ENCODE data around the gene ANKFN1.

The ANKFN1 gene

GRCh38 chr17:56502120-56502654, 348.9 kb downstream of the ANKFN1 start:
- DNase-seq (ENCODE audit: low spot score): no peak

DNA sequence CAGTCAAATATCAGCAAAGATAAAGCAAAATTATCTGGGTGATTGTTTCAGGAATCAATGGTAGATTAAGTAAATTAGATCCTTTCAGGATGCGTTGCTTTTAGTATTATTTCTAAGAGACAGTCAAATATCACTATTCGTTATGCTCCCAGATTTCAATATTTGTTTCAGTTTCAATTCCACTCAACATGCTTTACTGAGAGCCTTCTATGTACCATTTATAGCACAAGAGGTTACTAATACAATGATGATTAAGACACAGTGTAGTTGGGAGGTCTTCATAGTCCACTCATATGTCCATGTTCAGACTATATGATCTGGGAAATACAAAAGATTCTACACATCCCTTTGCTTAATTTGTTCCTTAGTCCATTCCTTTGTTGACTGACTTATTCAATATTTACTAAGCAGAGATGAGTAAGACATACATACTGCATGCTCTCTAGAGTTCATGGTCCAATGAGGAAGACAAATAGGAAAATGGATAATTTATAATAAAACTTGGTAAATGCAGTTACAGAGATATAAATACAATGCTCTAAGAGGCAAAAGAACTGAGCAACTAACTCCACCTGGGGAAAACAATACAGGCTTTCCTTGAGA, 352.0 kb downstream of the ANKFN1 start:
- no peak for DNase-seq (ENCODE audit: low spot score)

- DNase-seq (ENCODE audit: low spot score): no peak
Measured at GRCh38 chr17:56506349-56506748, 353.1 kb downstream of the ANKFN1 start.

DNA sequence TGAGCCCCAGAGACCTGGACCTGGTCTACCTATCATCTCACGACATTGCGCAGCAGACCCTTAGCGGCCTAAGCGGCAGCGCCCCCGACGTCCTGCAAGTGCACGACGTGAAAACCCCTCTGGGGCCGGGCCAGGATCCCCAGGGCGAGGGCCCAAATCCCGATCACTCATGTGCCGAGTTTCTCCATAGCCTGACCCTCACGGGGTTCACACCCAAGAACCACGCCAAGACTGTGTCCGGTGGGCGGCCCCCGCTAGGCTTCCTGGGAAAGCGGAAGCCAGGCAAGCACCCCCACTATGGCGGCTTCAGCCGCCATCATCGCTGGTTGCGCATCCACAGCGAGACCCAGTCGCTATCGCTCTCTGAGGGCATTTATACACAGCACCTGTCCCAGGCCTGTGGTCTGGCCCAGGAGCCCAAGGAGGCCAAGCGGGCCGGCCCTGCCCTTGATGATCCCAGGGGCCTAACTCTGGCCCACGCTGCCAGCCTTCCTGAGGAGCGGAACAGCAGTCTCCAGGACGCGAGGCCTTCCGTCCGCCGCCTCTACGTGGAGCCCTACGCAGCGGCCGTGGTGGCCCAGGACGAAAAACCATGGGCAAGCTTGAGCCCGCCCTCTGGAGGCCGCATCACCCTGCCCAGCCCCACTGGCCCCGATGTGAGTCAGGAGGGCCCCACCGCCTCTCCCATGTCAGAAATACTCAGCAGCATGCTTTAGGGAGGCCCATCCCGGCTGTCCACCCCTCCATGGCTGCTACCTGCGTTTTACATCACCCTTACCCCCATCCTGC, 357.5 kb downstream of the ANKFN1 start:
- no peak for DNase-seq (ENCODE audit: low spot score)

DNA sequence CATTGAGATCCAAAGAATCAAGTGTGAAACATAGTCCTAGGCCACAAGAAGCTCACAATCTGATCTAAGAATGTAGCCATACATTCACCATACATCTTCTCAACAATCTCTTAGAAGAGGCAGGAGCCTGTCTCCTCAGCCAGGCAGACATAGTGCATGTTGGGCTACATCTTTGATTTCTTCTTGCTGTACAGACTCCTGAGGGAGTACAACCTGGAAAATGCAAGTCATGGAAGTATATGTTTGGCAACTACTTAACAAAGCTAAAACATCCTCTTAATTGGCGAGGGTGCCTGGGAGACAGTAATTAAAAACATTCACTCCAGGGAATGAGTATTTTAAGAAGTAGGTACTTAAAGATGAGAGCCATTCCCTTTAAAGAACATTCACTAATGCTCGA, 361.0 kb downstream of the ANKFN1 start:
- no peak for DNase-seq (ENCODE audit: low spot score)

GRCh38 chr17:56514899-56515298, 361.6 kb downstream of the ANKFN1 start:
- no peak for DNase-seq (ENCODE audit: low spot score)

- DNase-seq (ENCODE audit: low spot score): no peak
Measured at GRCh38 chr17:56521414-56522141, 368.3 kb downstream of the ANKFN1 start.

DNA sequence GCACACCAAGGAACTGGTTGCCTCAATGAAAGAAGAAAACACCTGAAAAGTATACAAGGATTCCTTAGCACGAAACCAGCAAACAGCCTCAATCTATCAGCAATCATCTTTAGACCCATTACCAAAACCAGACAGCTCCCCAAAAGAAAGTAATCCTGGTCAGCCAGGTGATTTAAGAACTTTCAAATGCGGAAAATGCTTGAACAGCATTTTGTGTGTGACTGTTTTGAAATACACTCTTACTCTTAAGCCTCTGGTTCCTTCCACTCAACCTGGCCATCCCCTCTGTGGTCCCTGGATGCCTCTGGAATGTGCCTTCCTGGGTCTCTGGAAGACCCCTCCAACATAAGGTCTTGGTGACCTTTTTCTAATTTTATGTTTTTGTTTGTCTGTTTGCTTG, 369.8 kb downstream of the ANKFN1 start:
- DNase-seq (ENCODE audit: low spot score): no peak

- no peak for DNase-seq (ENCODE audit: low spot score)
Measured at GRCh38 chr17:56528696-56529095, 375.4 kb downstream of the ANKFN1 start.

DNA sequence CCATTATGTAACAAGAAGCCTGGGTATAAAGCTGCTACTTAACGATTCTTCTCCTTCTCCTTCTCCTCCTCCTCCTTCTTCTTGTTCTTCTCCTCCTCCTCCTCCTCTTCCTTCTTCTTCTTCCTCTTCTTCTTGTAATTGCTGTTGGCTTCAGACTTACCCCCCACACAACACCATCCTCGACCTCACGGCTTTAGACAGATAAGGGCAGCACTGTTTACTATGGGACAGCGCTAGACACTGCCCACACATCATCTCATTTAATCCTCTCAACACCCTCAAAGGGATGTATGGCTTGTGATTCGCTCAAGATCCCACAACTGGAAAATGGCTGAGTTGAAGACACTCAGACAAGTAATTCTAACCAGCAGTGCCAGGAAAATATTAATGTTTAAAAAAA, 379.7 kb downstream of the ANKFN1 start:
- no peak for DNase-seq (ENCODE audit: low spot score)

- DNase-seq (ENCODE audit: low spot score): no peak
Measured at GRCh38 chr17:56536766-56537165, 383.5 kb downstream of the ANKFN1 start.

DNA sequence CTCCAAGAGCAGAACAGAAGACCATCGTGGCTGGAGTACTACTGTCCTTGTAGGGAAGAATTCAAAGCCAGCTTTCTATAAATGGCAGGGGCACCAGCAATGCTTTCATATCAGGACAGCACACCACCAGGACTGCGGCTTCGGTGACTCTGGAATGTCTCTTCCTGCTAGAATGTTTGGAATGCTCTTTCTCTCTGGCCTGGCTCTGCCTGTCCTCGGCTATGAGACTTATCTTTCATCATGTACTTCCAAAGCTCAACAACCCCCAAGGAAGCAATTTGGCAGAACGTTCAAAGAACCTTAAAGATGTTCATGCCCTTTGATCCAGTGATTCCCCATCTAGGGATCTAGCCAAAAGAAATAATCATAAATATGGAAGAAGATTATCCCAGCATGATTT, 387.6 kb downstream of the ANKFN1 start:
- DNase-seq (ENCODE audit: low spot score): no peak

DNA sequence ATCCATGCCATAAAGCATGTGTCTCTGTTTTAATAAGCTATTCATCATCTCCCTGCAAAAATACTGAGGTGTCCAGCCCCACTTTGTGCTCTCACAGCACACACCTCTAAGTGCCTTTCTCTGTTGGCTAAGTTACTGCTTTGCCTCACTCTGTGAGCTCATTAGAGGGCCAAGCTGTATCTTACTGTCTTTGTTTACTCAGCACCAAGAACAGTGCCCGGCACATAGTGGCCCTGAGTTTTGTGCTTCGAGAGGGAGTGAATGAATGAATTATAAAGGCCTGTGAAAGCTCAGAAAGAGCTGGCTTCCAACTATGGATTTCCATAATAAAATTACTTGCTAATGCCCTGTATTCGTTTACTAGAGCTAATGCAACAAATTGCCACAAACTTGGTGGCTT, 390.0 kb downstream of the ANKFN1 start:
- DNase-seq (ENCODE audit: low spot score): no peak

DNA sequence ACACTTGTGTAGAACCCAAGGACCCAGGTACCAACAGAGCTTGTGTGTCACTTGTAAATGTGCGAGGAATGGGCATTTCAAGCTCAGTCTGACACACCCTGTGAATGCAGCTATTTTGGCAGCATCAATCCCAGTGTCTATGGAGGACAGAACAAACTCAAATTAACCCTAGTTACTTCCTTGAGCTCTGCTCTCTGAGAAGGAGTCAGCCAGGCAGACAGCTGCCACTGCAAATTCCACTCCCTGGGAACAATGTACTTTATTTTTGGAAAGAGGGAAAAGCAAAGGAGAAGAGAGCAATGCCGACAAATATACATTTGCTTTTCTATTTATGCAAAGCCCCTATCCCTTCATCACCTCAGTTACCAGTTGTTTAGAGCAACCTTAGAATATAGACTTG, 391.8 kb downstream of the ANKFN1 start:
- no peak for DNase-seq (ENCODE audit: low spot score)

DNA sequence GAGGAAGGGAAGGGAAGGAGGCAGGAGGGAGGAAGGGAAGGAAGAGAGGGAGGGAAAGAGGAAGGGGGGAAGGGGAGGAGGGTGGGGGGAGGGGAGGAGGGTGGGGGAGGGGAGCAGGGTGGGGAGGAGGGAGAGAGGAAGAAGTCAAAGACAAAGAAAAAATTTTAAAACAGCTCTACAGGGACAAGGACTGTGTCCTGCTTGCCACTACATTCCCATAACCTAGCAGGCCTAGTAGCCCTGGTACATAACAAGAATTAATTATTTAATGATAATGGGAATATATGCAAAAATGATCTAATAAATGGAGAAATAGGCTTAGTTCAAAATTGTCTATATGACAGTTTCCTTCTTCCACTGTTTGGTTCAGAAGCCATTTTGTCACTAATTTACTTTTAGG, 392.7 kb downstream of the ANKFN1 start:
- no peak for DNase-seq (ENCODE audit: low spot score)

DNA sequence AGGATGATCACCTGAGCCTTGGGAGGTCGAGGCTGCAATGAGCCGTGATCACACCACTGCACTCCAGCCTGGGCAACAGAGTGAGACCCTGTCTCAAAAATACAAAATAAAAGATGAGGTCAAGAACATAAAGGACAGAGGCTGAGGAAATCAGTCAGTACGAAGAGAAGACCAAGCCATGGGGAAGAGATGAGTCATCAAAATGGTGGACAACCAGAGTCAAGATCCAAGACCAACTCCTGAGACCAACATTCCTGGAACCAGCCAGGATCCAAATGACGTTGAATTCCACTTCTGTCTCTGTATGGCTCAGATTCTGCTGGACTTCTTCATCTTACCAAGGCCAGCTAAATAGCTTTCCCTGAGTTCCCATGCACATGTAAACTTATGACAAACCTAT, 395.4 kb downstream of the ANKFN1 start:
- DNase-seq (ENCODE audit: low spot score): no peak

- DNase-seq (ENCODE audit: low spot score): no peak
Measured at GRCh38 chr17:56549501-56549900, 396.2 kb downstream of the ANKFN1 start.

DNA sequence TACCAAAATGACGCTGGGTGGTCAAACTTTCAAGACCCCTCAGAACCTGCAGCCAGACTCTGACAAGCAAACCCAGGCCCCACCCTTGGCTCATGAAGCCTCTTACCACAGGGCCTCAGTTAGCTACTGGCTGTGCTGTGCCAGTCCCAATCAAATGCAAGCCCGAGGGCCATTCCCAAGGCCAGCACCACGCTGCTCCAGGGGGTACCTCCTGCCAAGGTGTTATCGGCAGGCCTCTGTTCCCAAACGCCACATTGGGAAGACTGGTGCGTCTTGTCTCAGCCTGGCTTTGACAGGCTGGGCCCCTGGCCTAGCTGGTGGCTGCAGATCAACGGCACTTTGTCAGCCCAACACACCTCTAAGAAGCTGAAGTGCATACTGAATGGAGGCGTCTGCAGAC, 404.4 kb downstream of the ANKFN1 start:
- no peak for DNase-seq (ENCODE audit: low spot score)

DNA sequence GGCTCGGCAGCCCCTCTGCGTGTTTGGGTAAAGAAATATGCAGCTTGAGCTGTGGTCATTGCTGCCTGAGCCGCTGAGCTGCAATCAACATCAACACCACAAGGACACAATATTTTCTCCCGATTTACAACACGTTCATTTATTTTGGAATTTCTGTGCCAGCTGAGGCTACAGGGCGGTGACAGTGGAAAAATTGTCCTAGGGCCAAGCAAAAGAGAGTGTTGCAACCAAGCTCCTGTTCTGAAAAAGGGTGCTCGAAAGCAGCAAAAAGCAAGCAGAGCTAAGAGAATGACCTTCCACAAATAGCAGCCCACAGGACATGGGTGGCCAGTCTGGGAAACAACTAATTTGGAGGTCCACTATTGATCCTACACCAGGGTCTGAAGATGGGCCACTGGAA, 404.8 kb downstream of the ANKFN1 start:
- DNase-seq (ENCODE audit: low spot score): no peak
